Colonic mucosa (tissue), 4 donors: ENCODE measurements around the gene MTTP. TPM values are rescaled to one million over a fixed set of nuclear protein-coding genes. Genes with fewer than 3 reads are reported as not detected.

Source experiments
- DNase-seq: peaks from one replicate; pipeline ENCODE4 v3.0.0-alpha.2; 2020
- H3K27ac ChIP-seq: fragments of 200-600 bp; one replicate; pipeline ENCODE4 v1.8.0; 2021
- H3K27me3 ChIP-seq: fragments of 200-600 bp; one replicate; pipeline ENCODE4 v1.8.0; 2021
- H3K36me3 ChIP-seq: fragments of 200-600 bp; one replicate; pipeline ENCODE4 v1.8.0; 2021
- H3K4me1 ChIP-seq: fragments of 200-600 bp; one replicate; pipeline ENCODE4 v1.8.0; 2021; ENCODE audit warnings: mild to moderate bottlenecking
- H3K4me3 ChIP-seq: fragments of 200-600 bp; one replicate; pipeline ENCODE4 v1.8.0; 2021
- H3K9ac ChIP-seq, 2 donors: one replicate each; pipeline ENCODE4 v1.7.0; 2013; ENCODE audit warnings: control low read depth in 2 of 2, low read depth in 2 of 2, low read length in 2 of 2
- H3K9me3 ChIP-seq: fragments of 200-600 bp; one replicate; pipeline ENCODE4 v1.8.0; 2021
- CTCF ChIP-seq: fragments of 200-600 bp; IDR thresholded peaks from one replicate; pipeline ENCODE4 v1.8.0; 2022; ENCODE audit warnings: antibody characterized with exemption, mild to moderate bottlenecking
- intact Hi-C: fragments of 100-400 bp; cut with DNase I; formaldehyde crosslinking; loops from one replicate; pipeline ENCODE4 v1.14.1; 2022
- total RNA-seq, 2 donors: library from RNA; stranded (reverse); fragmentation: NEBNext Ultra II Directional in 1 of 2; extraction: Animal tissue kit (Norgen Biotek cat#: 25700) in 1 of 2; gene quantifications; one replicate each; pipeline ENCODE4 v1.2.1, GENCODE V29; 2021
- donor health status: healthy.
- donor health status: DM: no; HTN: no; CAD: no.
- donor health status: DM: no; HTN: no; CAD: no.

Gene MTTP
- total RNA-seq, 2 donors from 2014 or later = 0.69 to 1.3 TPM

DNA sequence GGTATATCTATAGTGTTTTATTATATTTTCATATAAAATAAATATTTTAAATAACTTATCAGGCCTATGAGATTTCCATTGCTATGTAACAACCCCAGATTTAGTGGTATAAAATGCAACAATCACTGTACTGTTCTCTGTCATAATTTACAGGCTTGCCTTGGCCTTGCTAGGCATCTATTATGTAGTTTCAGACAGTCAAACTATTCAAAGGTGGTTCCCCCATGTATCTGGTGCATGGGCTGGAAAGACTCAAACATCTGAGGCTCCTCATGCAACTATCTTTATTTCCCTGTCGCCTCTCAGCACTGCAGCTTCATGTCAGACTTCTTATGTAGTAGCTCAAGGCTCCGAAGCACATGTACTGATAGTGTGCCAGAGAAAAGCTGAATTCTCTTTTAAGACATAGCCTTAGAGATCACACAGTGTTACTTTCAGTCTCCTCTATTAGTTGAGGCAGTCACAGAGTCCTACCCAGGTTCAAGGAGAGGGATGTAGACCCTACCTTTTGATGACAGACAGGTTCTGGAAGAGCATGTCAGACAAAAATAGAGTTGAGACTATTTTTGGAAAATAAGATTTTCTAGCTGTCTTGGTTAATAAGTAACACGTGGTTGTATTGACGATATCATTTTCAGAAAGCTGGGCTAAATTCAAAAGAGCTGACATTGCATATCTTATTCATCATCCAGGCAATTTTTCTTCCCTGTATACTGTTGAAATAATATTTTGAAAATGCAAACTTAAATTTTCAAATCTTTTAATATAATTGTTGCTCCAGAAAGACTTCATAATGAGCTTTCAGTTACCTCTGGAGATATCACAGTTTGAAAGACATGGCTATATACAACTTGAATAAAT, 19.4 kb downstream of the MTTP start:
- H3K9ac ChIP-seq = no peak overlapping the region
- intact Hi-C loops = no loop called here
- TF ChIP-seq CTCF = no peak

GRCh38 chr4:99594818-99595217, 20.2 kb downstream of the MTTP start:
- DNase-seq = no peak
- intact Hi-C loops = no loop called here
- no peak overlapping the region for H3K4me3 ChIP-seq
- TF ChIP-seq CTCF = no peak
- H3K27ac ChIP-seq = no peak overlapping the region
- no peaks in the 10 kb centered on the region for H3K27me3 ChIP-seq
- no peaks in the 10 kb centered on the region for H3K4me1 ChIP-seq
- no peaks in the 10 kb centered on the region for H3K9me3 ChIP-seq
- no peaks in the 10 kb centered on the region for H3K36me3 ChIP-seq
- H3K9ac ChIP-seq = no peak overlapping the region

More for the DNA sequence above, 19.4 kb downstream of the MTTP start:
- DNase-seq = no peak
- Histone ChIP-seq H3K27ac (no peak overlapping the region), H3K4me1 (no peaks in the 10 kb centered on the region), H3K4me3 (no peak overlapping the region), H3K27me3 (no peaks in the 10 kb centered on the region), H3K9me3 (no peaks in the 10 kb centered on the region), H3K36me3 (no peaks in the 10 kb centered on the region)

DNA sequence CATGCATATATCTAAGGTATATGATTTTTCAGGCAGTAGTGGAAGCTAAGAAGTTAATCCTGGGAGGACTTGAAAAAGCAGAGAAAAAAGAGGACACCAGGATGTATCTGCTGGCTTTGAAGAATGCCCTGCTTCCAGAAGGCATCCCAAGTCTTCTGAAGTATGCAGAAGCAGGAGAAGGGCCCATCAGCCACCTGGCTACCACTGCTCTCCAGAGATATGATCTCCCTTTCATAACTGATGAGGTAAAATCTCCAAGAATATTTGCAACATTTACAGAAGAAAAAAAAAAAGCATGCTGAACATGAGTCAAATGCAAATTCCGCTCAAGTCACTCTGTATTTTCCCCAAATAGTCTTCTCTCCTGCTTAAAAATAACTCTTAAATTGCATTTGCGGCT, 32.1 kb downstream of the MTTP start:
- H3K27me3 ChIP-seq = no peaks in the 10 kb centered on the region
- intact Hi-C loops = no loop called here
- H3K27ac ChIP-seq = no peak overlapping the region
- H3K4me1 ChIP-seq = no peaks in the 10 kb centered on the region
- DNase-seq = no peak
- no peaks in the 10 kb centered on the region for H3K9me3 ChIP-seq
- no peak overlapping the region for H3K4me3 ChIP-seq
- no peak for TF ChIP-seq CTCF
- no peak overlapping the region for H3K9ac ChIP-seq
- H3K36me3 ChIP-seq = no peaks in the 10 kb centered on the region

DNA sequence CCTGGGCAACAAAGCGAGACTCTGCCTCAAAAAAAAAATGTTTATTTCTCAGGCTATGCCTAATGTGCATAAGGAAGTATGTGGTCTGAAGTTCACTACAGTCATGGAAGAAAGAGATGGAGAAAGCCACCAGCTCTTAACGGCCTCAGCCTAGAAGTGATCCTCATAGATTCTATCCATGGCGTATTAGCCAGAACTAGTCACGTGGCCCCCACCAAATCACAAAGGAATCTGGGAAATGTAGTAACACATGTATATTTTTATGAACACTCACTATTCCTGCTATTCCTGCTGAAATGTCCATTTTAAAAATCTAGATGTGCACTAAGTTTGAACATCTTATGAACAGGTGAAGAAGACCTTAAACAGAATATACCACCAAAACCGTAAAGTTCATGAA, 33.8 kb downstream of the MTTP start:
- no peak overlapping the region for H3K4me3 ChIP-seq
- no peak overlapping the region for H3K27ac ChIP-seq
- no peak for DNase-seq
- no peaks in the 10 kb centered on the region for H3K27me3 ChIP-seq
- no peaks in the 10 kb centered on the region for H3K4me1 ChIP-seq
- no peak overlapping the region for H3K9ac ChIP-seq
- H3K9me3 ChIP-seq = no peaks in the 10 kb centered on the region
- no peak for TF ChIP-seq CTCF
- intact Hi-C loops = no loop called here
- no peaks in the 10 kb centered on the region for H3K36me3 ChIP-seq

DNA sequence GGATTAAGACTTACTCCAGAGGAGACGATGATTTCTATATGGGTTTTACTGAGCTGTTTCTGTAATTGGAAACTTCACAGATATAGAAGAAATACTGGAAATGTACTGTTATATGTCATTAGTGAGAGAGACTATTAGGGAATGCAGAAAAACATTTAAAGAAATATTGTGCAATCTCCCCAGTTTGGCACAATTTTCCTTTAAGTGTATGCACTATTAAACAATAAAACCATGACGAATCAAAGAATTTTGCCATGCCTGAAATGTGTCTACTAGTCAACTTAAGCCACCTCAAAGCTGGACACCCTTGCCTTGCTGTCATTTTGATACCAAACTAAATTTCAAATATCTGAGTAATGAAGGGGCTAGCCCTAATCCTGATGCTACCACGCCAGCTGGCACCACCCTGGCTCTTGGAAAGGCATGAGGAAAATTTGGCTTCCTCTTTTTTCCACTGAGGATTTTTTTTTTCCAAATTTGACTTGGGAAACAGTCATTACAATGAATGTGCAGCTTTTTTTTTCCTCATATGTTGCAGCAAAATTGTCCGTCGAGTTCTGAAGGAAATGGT, 36.1 kb downstream of the MTTP start:
- intact Hi-C loops = no loop called here
- H3K36me3 ChIP-seq = no peaks in the 10 kb centered on the region

More for the DNA sequence above, 36.1 kb downstream of the MTTP start:
- H3K4me1 ChIP-seq = no peaks in the 10 kb centered on the region
- no peak for TF ChIP-seq CTCF
- H3K9ac ChIP-seq = no peak overlapping the region
- no peaks in the 10 kb centered on the region for H3K9me3 ChIP-seq
- H3K4me3 ChIP-seq = no peak overlapping the region
- no peak for DNase-seq
- no peaks in the 10 kb centered on the region for H3K27me3 ChIP-seq
- no peak overlapping the region for H3K27ac ChIP-seq
